HG03095 (cell line): ENCODE data around the gene RGS6.
A peak's percentile ranks its signal among the peaks of the same experiment; 100 is the strongest.

Experiments
- ATAC-seq: cut with Tn5 transposase; IDR thresholded peaks from one replicate; pipeline ENCODE4 v1.9.1; 2021; ENCODE audit warnings: moderate library complexity; ENCODE audit not compliant: unreplicated experiment

The RGS6 gene

GRCh38 chr14:71943695-71944018 is 11.4 kb downstream of the RGS6 start:
- no peak for ATAC-seq

GRCh38 chr14:71947947-71948500 is 15.8 kb downstream of the RGS6 start:
- ATAC-seq, result no peak

GRCh38 chr14:71952381-71953363 is 20.4 kb downstream of the RGS6 start:
- ATAC-seq, result no peak

GRCh38 chr14:71956920-71957563 is 24.8 kb downstream of the RGS6 start:
- ATAC-seq, result peak; percentile 41

GRCh38 chr14:71959055-71959454 is 26.8 kb downstream of the RGS6 start:
- ATAC-seq, result no peak

- ATAC-seq, result no peak
Observed at GRCh38 chr14:71960494-71961353, 28.5 kb downstream of the RGS6 start.

GRCh38 chr14:71961972-71962371 is 29.7 kb downstream of the RGS6 start:
- no peak for ATAC-seq

- ATAC-seq, result no peak
Observed at GRCh38 chr14:71964716-71965115, 32.5 kb downstream of the RGS6 start.

GRCh38 chr14:71966528-71966927 is 34.3 kb downstream of the RGS6 start:
- no peak for ATAC-seq

- ATAC-seq, result no peak
Observed at GRCh38 chr14:71967704-71968103, 35.5 kb downstream of the RGS6 start.

GRCh38 chr14:71970272-71970671 is 38.0 kb downstream of the RGS6 start:
- no peak for ATAC-seq

GRCh38 chr14:71985538-71986189 is 53.4 kb downstream of the RGS6 start:
- no peak for ATAC-seq

GRCh38 chr14:71988476-71988875 is 56.2 kb downstream of the RGS6 start:
- ATAC-seq, result no peak

GRCh38 chr14:71988939-71989338 is 56.7 kb downstream of the RGS6 start:
- no peak for ATAC-seq

GRCh38 chr14:71994416-71994815 is 62.2 kb downstream of the RGS6 start:
- ATAC-seq, result no peak

GRCh38 chr14:71995741-71996140 is 63.5 kb downstream of the RGS6 start:
- no peak for ATAC-seq

GRCh38 chr14:71996610-71997009 is 64.4 kb downstream of the RGS6 start:
- ATAC-seq, result no peak

GRCh38 chr14:72000907-72001306 is 68.7 kb downstream of the RGS6 start:
- no peak for ATAC-seq

- ATAC-seq, result no peak
Observed at GRCh38 chr14:72002731-72003130, 70.5 kb downstream of the RGS6 start.

GRCh38 chr14:72008666-72009065 is 76.4 kb downstream of the RGS6 start:
- no peak for ATAC-seq

GRCh38 chr14:72010474-72010873 is 78.2 kb downstream of the RGS6 start:
- ATAC-seq, result no peak
